Thymus (tissue), 11 donors: ENCODE measurements around the gene MTMR6. TPM values are rescaled to one million over a fixed set of nuclear protein-coding genes. Genes with fewer than 3 reads are reported as not detected.

Experiments used
- DNase-seq, 9 donors: peaks; one replicate each; pipeline ENCODE4 v3.0.0-alpha.2; 2013; ENCODE audit warnings: low spot score in 9 of 9, low read depth in 6 of 9, missing footprints in 1 of 9
- H3K27ac ChIP-seq, 2 donors: one replicate each; pipeline ENCODE4 v1.5.1; 2013; ENCODE audit warnings: control low read depth in 1 of 2, low read depth in 1 of 2, low read length in 1 of 2, mild to moderate bottlenecking in 1 of 2, moderate library complexity in 1 of 2
- H3K27me3 ChIP-seq, 2 donors: one replicate each; pipeline ENCODE4 v1.5.1; 2013; ENCODE audit warnings: low read length in 1 of 2; ENCODE audit not compliant: control insufficient read depth in 2 of 2, insufficient read depth in 1 of 2
- H3K36me3 ChIP-seq, 2 donors: one replicate each; pipeline ENCODE4 v1.5.1; 2013; ENCODE audit warnings: low read length in 1 of 2, mild to moderate bottlenecking in 1 of 2, moderate library complexity in 1 of 2; ENCODE audit not compliant: control insufficient read depth in 2 of 2, insufficient read depth in 2 of 2
- H3K4me1 ChIP-seq, 2 donors: one replicate each; pipeline ENCODE4 v1.5.1; 2013; ENCODE audit warnings: low read length in 2 of 2; ENCODE audit not compliant: control insufficient read depth in 2 of 2, insufficient read depth in 2 of 2
- H3K4me3 ChIP-seq, 2 donors: one replicate each; pipeline ENCODE4 v1.5.1; 2013; ENCODE audit warnings: low read length in 2 of 2, control low read depth in 1 of 2, mild to moderate bottlenecking in 1 of 2
- H3K9me3 ChIP-seq, 2 donors: one replicate each; pipeline ENCODE4 v1.5.1; 2013; ENCODE audit warnings: low read length in 1 of 2, mild to moderate bottlenecking in 1 of 2; ENCODE audit not compliant: control insufficient read depth in 2 of 2, insufficient read depth in 1 of 2
- WGBS: extraction: QIAGEN DNeasy Blood & Tissue Kit; methylation state at CpG from one replicate; pipeline ENCODE4 v1.1.7; 2013; 5-methylcytosine and 5-hydroxymethylcytosine counted together
- polyA plus RNA-seq: library from polyadenylated mRNA; stranded (reverse); fragments of 200-250 nt; gene quantifications from one replicate; pipeline ENCODE4 v1.2.3, GENCODE V29; 2013
- total RNA-seq: library from RNA; stranded (reverse); fragments of 120-200 nt; gene quantifications from one replicate; pipeline ENCODE4 v1.2.4, GENCODE V29; 2013
- donor health status: healthy.

Gene MTMR6
- total and polyA plus RNA-seq, 2 donors, result 15.8 to 17.8 TPM

DNA sequence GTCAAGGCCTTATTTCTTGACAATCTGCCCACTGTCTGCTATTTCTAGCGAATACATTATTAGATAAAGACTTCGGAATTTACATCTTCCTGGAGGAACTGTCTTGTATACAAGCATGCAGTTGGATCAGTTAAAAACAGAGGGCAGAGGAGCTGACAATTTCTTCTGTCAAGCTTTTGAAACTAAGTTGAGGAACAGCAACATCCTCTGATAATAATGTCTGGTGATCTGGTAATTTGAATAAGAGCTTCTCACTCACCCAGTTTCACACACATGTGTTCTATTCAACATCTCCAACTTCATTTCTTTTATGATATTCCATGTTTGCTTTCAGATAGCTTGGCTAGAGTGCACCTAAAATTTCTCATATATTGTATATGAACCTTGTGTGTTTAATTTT lies 50.2 kb downstream of the MTMR6 start:
- Histone ChIP-seq H3K27ac (no peak overlapping the region), H3K4me3 (no peak overlapping the region), H3K9me3 (no peaks in the 10 kb centered on the region), H3K4me1 (no peaks in the 10 kb centered on the region), H3K36me3 (no peaks in the 10 kb centered on the region), H3K27me3 (no peaks in the 10 kb centered on the region)
- 94% methylated on average over 2 of the region's 2 CpGs for WGBS
- no peak for DNase-seq

DNA sequence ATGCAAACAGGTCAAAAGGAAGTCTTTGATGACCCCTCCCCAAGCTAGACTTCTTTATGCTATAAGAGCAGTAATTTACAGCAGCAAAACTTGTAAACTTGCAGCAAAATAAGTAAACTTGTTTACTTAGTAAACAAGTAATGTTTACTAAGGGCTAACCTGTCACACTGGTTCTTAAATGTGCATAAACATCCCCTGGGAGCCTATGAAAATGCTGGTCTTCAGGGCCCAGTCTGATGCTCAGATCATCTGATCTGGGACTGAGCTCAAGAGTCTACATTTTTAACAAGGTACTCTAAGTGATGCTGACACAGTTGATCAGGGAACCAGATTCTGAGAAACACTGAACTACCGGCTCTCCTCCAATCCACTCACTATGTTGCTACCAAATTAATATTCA lies 53.4 kb downstream of the MTMR6 start:
- Histone ChIP-seq H3K27me3 (no peaks in the 10 kb centered on the region), H3K4me3 (no peak overlapping the region), H3K9me3 (no peaks in the 10 kb centered on the region), H3K4me1 (no peaks in the 10 kb centered on the region), H3K27ac (no peak overlapping the region), H3K36me3 (no peaks in the 10 kb centered on the region)
- no peak for DNase-seq
- 98% methylated on average over 1 of the region's 1 CpG for WGBS

DNA sequence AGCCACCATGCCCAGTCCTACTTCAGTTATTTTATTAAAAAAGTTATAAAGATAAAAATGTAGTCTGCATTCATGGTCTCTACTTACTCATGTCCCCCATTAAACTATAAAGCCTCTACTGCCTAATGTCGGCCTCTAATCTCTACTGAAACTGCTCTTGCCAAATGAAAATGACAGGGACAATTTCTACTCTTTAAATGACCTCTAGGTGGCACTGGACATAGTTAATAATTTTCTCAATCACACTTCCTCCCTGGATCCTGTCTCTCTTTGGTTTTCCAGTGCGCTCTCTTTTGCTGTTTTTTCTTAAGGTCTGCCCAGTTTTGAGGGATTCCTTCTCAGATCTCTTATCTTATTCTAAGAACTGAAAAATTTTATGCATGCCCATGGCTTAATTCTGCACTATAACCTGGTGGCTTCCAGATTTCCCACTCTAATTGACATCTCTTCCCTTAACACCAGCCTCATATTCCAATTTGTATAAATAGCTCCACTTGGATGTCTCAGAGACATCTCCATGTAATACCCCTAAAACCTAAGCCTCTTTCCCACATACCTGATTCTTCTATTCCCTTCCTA lies 54.3 kb downstream of the MTMR6 start:
- no peaks in the 10 kb centered on the region for H3K4me1 ChIP-seq
- no peaks in the 10 kb centered on the region for H3K9me3 ChIP-seq
- no peak overlapping the region for H3K4me3 ChIP-seq
- DNase-seq, result peak in 2 of 9 donors; percentile 2 to 6
- H3K27ac ChIP-seq, result no peak overlapping the region
- no peaks in the 10 kb centered on the region for H3K27me3 ChIP-seq
- WGBS, result 37% methylated on average over 2 of the region's 2 CpGs
- H3K36me3 ChIP-seq, result no peaks in the 10 kb centered on the region

GRCh38 chr13:25231517-25231916 lies 55.8 kb downstream of the MTMR6 start:
- Histone ChIP-seq H3K9me3 (no peaks in the 10 kb centered on the region), H3K27ac (no peak overlapping the region), H3K27me3 (peaks cover 0 to 2% of the 10 kb centered on the region in 2 donors), H3K4me1 (no peaks in the 10 kb centered on the region), H3K36me3 (no peaks in the 10 kb centered on the region), H3K4me3 (no peak overlapping the region)
- DNase-seq, result no peak
- 40% methylated on average over 5 of the region's 5 CpGs for WGBS

DNA sequence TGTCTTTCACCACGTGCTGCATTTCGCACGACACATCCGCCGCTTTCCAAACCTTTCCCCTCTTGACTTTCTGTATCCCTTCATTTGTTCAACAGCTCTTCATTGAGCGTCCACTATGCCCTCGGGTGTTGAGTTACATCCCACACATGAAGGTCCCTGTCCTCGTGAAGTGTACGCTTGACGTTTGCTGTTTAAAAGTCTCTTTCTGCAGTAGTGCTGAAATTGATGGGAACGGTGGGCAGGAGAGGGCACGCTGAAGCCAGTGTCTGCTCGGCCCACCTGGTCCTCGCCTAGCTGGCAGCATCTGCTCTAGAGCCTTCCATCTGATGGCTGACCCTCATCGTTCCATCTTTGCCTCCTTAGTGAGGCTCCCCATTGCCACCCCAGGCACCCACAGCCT lies 59.6 kb downstream of the MTMR6 start:
- H3K9me3 ChIP-seq, result no peaks in the 10 kb centered on the region
- H3K27ac ChIP-seq, result no peak overlapping the region
- 95% methylated on average over 15 of the region's 15 CpGs for WGBS
- no peaks in the 10 kb centered on the region for H3K4me1 ChIP-seq
- peaks cover 0 to 2% of the 10 kb centered on the region in 2 donors for H3K27me3 ChIP-seq
- no peaks in the 10 kb centered on the region for H3K36me3 ChIP-seq
- no peak for DNase-seq
- no peak overlapping the region for H3K4me3 ChIP-seq

GRCh38 chr13:25225970-25226369 lies 61.3 kb downstream of the MTMR6 start:
- 96% methylated on average over 4 of the region's 4 CpGs for WGBS
- no peaks in the 10 kb centered on the region for H3K36me3 ChIP-seq
- H3K27me3 ChIP-seq, result peaks cover 0 to 2% of the 10 kb centered on the region in 2 donors
- DNase-seq, result no peak
- H3K4me1 ChIP-seq, result no peaks in the 10 kb centered on the region
- H3K27ac ChIP-seq, result no peak overlapping the region
- H3K4me3 ChIP-seq, result no peak overlapping the region
- no peaks in the 10 kb centered on the region for H3K9me3 ChIP-seq

DNA sequence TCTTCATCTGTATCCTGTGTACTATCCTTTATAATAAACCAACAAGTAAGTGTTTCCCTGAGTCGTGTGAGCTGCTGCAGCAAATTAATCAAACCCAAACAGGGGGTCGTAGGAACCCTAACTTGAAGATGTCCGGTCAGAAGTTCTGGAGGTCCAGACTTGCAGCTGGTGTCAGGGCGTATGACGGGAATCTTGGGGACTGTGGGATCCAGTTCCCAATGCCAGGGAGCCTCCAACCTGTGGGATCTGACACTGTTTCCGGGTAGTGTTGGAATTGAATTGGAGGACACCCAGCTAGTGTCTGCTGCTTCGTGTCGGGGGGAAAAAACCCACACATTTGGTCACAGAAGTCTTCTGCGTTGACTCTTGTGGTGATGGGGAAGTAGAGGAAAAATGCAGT lies 63.1 kb downstream of the MTMR6 start:
- WGBS, result 96% methylated on average over 9 of the region's 9 CpGs
- Histone ChIP-seq H3K27ac (no peak overlapping the region), H3K36me3 (no peaks in the 10 kb centered on the region), H3K4me3 (no peak overlapping the region), H3K27me3 (peaks cover 0 to 2% of the 10 kb centered on the region in 2 donors), H3K4me1 (no peaks in the 10 kb centered on the region), H3K9me3 (no peaks in the 10 kb centered on the region)
- DNase-seq, result no peak

GRCh38 chr13:25222740-25223139 lies 64.5 kb downstream of the MTMR6 start:
- WGBS, result 92% methylated on average over 9 of the region's 9 CpGs
- Histone ChIP-seq H3K4me1 (no peaks in the 10 kb centered on the region), H3K27ac (no peak overlapping the region), H3K36me3 (no peaks in the 10 kb centered on the region), H3K27me3 (peaks cover 0 to under 1% of the 10 kb centered on the region in 2 donors), H3K9me3 (no peaks in the 10 kb centered on the region), H3K4me3 (no peak overlapping the region)
- no peak for DNase-seq

- Histone ChIP-seq H3K4me1 (no peaks in the 10 kb centered on the region), H3K36me3 (no peaks in the 10 kb centered on the region), H3K4me3 (no peak overlapping the region), H3K9me3 (no peaks in the 10 kb centered on the region), H3K27ac (no peak overlapping the region), H3K27me3 (peaks cover 0 to 2% of the 10 kb centered on the region in 2 donors)
- 74% methylated on average over 5 of the region's 5 CpGs for WGBS
- DNase-seq, result no peak
Observed at GRCh38 chr13:25218019-25218418, 69.3 kb downstream of the MTMR6 start.
